Stimulated activated CD8-positive, alpha-beta memory T cell treated with anti-CD3 and anti-CD28 coated beads, Interleukin-2, amount 100 ng/mL, for 48 hours (primary cell): ENCODE measurements around the gene DAAM1.

Experiments used
- DNase-seq, 2 donors: peaks; one replicate each; pipeline ENCODE4 v3.0.0-alpha.2; 2020; ENCODE audit warnings: low read depth in 2 of 2

The DAAM1 gene

GRCh38 chr14:59188461-59189090, at the start of gene DAAM1:
DAAM1 (plus strand) TSS chr14:59188667; CDS start chr14:59263478, 74,811 bp downstream.
- peak; percentile 84 to 88 for DNase-seq

DNA sequence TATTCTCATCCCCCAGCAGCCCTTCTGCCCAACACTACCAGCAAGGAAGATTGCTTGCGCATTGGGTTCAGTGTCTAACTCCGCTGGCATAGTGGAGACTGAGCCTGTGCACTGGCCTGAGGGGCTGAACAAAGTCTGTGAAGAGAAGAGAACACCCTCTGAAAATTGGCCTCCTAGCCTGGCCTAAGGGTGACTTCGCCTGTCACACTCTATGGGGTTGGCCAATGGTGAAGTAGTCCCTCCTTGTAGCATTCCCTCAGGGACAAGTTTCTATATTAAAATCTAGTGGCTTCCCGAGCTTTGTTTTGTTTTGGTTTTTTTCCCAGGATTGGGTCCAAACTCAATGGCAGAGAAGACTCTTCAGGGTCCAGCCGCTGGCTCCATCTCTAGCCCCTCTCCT, 49.1 kb upstream of the DAAM1 start:
- DNase-seq: no peak

DNA sequence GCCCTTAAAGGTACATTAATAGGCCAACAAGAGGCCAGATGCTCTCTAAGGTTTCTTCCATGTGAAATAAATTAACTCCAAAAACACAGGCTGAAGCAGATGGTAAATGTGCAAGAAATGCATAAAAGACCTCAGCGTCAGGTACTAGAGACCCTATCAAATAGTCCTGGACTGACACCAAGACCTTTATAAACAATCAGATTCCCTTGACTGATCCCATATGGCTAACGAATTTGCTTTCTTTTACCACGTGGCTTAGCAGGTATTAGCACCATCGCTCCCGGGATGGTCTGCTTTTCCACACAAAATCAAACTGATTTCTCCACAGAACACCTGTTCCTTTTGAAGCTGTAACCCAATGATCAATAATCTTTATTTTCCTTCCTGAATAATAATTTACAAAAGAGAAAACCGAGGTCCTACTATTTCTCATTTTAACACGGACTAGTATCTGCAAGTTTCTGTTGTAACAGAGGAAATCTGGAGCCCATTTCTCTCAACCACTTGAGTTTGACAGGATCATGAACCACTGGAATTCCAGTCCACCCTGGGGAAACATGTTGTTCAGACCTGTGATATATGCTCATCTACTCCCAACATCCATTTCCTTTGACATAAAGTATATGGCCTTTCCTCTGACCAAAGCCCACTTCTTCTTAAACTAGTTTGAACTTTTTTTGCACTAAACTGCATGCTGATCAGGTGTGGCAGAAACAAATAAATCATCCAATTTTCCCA, 48.2 kb upstream of the DAAM1 start:
- DNase-seq: no peak

DNA sequence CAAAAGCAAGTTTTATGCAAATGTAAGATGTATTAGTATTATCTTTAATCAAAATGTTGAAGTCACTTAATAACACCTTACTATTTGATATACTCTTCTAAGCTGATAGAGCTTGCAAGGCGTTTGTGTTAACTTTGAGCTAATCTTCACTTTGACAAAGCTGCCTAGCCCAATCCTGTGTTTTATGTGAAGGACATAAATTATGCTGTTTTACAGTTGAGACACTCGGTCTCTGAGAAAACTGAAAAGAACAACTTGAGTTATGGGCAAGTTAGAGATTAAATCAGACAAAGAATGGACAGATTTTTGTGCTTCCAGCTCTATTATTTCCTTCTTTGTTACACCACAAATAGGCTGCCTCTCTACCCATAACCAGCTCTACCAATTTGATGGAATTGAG, 42.0 kb upstream of the DAAM1 start:
- no peak for DNase-seq

DNA sequence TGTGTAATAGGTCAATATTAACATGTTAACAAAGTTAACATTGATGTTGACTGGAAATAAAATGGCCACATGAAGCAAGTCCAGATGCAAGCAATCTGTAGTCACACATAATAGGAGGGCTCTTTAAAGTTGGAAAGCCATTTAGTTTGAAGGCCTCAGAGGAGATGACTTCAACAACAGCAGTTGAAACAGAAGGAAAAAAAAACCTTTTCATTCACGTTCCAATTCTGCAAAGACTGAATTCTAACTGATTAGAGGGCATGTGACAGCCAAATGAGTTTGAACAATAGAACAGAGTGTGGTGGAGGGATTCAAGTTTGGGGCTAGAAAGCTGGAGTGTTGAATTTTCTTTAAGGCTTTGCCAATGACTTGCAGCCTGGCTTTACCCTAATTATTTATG, 41.5 kb upstream of the DAAM1 start:
- no peak for DNase-seq

DNA sequence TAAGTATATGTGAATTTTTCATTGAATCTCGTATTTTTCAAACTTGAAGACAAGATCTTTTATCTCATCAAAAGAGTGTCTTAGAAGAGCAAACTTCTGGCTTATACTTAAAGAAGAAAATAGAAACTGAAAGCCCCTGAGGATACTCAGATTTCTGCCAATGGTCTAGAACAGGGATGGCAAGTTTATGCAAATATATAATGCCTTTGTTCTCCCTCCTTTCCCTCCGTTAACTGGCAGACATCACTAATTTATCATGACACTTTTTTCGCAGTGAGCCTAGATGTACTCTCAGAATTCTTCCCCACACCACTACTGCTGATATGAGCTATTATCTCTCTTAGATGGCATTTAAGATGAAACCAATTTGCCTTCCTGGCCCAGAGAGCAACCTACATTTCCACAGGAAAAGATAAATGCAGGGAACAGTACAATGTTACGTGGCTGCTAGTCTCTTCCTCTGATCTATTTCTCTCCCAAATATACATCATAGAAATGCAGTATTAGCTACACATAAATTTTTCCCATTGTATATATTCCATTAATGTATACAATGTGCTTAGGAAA, 40.0 kb upstream of the DAAM1 start:
- DNase-seq: no peak

GRCh38 chr14:59150990-59151389, 37.5 kb upstream of the DAAM1 start:
- DNase-seq: no peak

DNA sequence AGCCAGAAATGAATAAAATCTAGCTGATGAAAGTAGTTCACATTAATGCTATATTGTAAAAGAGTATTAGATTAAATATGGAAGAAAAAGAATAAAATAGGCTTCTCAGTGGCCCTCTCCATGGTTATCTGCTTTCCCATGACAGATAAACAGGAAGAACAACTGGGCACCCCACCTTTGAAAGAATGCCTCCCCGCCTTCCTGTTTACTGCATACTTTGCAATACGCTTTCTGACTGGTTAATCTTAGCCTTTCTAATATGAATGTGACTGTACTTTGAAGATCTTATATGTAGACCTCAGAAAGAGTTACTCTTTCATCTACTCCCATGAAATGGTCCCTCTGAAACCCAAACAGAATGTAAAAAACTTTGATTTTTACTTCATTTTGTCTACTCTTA, 34.1 kb upstream of the DAAM1 start:
- DNase-seq: no peak

- DNase-seq: no peak
Observed at GRCh38 chr14:59155886-59156285, 32.6 kb upstream of the DAAM1 start.

DNA sequence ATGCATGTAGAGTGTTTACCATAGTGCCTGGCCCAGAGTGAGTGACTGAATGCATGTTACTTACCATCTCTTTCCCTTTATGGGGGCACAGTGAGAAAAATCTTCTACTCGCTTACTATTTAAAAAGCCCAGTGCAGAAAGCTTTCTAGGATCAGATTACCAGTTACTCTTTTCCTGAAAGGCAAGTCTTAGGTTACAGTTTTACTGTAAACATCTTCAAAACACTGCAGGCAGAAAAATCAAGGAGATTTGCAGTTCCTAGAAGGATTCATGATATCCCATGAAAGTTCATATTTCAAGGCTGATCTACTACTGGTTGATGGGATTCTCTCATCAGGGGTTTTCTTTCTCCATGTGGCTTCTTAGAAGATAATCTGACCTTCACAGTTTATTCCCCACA, 29.3 kb upstream of the DAAM1 start:
- no peak for DNase-seq

- no peak for DNase-seq
Observed at GRCh38 chr14:59160506-59160905, 28.0 kb upstream of the DAAM1 start.

GRCh38 chr14:59161561-59162175, 26.8 kb upstream of the DAAM1 start:
- no peak for DNase-seq

DNA sequence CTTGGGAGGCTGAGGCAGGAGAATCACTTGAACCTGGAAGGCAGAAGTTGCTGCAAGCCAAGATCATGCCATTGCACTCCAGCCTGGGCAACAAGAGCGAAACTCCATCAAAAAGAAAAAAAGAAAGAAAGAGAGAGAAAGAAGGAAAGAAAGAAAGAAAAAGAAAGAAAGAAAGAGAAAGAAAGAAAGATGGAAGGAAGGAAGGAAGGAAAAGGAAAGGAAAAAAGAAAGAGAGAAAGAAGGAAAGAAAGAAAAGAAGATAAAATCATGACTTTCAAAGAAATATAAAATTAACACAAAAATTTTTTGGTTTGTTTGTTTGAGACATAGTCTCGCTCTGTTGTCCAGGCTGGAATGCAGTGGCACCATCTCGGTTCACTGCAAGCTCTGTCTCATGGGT, 22.2 kb upstream of the DAAM1 start:
- no peak for DNase-seq

GRCh38 chr14:59175404-59175803, 13.1 kb upstream of the DAAM1 start:
- DNase-seq: no peak

DNA sequence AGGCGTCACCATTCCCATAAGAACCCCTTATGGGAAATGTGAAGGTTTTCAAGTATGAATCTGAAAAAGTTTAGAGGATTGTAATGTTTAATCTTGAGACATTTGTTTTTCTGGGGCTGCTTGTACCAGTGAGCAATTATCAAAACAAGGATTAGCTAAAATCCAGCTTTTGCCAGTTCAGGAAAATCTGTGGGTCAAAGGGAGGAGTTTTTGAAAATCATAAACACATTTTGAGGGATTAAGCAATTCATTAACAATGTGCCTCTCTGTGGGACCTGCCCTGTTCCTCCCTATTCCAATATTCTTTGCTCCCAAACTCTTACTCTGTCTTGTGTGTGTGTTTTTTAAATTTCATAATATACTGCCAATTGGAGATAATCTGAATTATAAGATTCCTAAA, 11.7 kb upstream of the DAAM1 start:
- DNase-seq: no peak

DNA sequence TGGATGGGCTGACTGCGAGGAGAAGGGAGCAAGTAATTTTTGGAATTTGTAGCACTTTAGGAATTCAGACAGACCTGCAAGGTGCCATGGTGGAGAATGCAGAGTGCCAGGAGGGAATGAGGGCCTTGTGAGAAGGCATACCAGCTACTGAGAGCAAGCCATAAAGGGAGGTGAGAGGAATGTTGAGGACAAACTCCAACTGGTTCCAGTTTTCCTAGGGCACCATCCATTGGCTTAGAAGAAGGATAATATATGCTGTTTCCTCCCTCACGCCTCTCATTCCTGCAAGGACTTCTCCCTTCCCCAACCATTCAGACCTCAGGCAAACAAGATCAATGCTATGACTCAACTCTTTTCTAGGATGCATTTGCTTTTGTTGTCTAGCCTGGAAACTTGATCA, 11.2 kb upstream of the DAAM1 start:
- DNase-seq: no peak

DNA sequence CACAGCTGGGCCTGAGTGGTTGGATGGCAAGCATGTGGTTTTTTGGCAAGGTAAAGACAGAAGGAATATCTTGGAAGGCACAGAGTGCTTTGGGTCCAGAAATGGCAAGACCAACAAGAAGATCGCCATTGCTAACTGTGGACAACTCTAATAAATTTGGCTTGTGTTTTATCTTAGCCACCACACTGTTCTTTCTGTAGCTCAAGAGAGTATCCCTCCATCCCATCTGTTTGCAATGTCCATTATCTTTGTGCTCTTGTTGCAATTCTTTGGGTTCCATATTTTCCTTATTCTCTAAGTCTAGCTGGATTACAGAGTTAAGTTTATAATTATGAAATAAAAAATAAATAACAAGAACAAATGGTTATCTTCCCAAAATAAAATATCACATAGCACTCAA, 6.7 kb upstream of the DAAM1 start:
- no peak for DNase-seq

DNA sequence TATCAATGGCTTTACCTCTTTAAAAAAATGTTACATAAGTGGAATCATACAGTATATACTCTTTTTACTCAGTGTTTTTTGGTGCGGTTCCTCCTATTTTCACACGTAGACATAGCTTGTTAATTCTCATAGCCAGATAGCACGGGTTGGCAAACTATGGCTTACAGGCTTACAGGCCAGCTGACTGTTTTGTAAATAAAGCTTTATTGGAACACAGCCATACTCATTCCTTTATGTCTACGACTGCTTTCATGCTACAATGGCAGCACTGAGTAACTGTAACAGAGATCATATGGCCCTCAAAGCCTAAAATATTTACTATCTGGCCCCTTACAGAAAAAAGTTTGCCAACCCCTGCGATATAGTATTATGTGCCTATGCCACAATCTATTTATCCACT, 5.8 kb upstream of the DAAM1 start:
- DNase-seq: no peak

- no peak for DNase-seq
Observed at GRCh38 chr14:59183150-59183549, 5.3 kb upstream of the DAAM1 start.

DNA sequence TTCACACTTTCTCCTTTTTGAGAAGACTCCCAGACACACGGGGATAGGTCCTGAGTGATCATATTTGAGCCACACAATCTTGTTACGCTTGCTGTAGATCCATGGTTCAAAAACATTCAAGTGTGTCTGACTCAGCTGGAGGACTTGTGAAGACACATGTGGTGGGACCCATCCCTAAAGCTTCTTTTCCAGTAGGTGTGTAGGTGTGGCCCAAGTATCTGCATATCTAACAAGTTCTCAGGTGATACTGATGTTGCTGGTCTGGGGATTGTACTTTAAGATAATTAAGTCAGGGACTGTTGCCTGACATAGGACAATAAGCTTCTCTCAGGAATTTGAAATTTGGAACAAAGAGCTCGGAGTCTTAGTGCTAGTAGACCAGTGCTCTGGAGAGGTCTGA, 4.1 kb upstream of the DAAM1 start:
- DNase-seq: no peak

DNA sequence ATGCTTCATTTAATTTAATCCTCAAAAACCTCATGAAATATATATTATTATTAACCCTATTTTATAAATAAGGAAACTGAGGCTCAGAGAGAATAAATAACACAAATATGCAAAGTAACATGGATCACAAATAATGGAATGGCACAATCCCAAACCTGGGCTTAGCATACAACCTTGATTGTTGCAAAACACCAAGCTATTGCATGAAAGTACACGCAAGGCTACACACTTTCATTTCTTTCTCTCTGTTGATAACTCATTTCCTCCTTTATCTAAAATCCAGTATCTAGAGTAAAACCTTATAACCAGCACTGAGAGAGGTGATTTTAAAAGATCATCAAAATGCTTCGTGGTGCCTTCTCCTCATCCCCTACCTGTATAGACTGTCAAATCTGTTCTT, 2.8 kb upstream of the DAAM1 start:
- DNase-seq: no peak

DNA sequence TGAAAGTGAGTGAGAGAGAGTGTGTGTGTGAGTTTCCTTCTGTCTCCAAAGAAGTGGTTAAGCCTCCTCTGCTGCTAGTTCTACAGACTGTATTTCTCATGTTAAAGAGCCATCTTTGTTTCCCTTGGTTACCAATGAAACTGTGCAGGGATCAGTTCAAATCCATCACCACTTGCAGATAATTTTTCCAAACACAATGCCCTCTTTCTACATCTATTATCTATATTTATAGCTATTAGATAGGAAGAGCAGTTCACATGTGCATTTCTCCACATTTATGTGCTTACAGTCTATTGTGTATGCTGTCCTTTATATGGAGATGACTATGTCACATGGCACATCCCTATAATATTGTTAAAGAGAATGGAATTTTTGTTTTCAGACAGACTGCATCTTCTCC, 2.2 kb upstream of the DAAM1 start:
- no peak for DNase-seq

DNA sequence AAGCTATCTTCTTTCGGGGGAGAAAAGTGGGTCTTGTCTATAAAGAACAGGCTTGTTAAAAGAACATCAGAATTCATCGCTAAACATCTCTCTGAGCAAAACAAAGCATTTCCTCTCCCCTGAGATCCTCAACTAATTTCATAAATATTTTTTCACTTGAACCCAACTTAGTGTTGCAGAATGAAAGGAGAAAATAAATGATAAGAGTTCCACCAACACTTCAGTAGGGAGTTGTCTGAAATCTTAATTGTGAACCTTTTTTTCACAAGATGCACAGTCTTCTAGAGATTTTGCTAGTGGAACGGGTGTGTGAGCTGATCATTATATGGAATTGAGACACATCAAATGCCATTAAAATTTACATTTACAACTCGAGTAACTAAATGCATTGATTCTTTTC, 1.3 kb upstream of the DAAM1 start:
- no peak for DNase-seq
